RCC 7860 (cell line): Measurements from ENCODE around the gene ZSCAN2.

Source experiments
- DNase-seq: peaks from one replicate; pipeline ENCODE4 v3.0.0-alpha.2; 2015; ENCODE audit warnings: low spot score
- FAIRE-seq: peaks from 2 replicates; lab custom pipeline; 2012; peaks lifted over from hg19 to GRCh38; lab: Jason Lieb, UNC

The ZSCAN2 gene

GRCh38 chr15:84598250-84598649, 2.6 kb upstream of the ZSCAN2 start:
- no peak for FAIRE-seq

GRCh38 chr15:84598993-84599392, 1.8 kb upstream of the ZSCAN2 start:
- DNase-seq (peak; percentile 44), FAIRE-seq (no peak)

More at GRCh38 chr15:84598250-84598649, 2.6 kb upstream of the ZSCAN2 start:
- DNase-seq, result no peak

- FAIRE-seq, result no peak
Observed at GRCh38 chr15:84599906-84600305, 903 bp upstream of the ZSCAN2 start.

GRCh38 chr15:84600331-84600686, 500 bp upstream of the ZSCAN2 start:
- FAIRE-seq (no peak), DNase-seq (peak; percentile 57)

More at GRCh38 chr15:84599906-84600305, 903 bp upstream of the ZSCAN2 start:
- no peak for DNase-seq

GRCh38 chr15:84601555-84601838, 688 bp downstream of the ZSCAN2 start:
- DNase-seq (no peak), FAIRE-seq (no peak)

GRCh38 chr15:84603630-84604379, 3.0 kb downstream of the ZSCAN2 start:
- FAIRE-seq, result no peak
- no peak for DNase-seq

GRCh38 chr15:84604826-84605553, 4.2 kb downstream of the ZSCAN2 start:
- DNase-seq (no peak), FAIRE-seq (no peak)

GRCh38 chr15:84605554-84605882, 4.7 kb downstream of the ZSCAN2 start:
- DNase-seq, result no peak
- no peak for FAIRE-seq

GRCh38 chr15:84606653-84607120, 5.9 kb downstream of the ZSCAN2 start:
- no peak for DNase-seq

GRCh38 chr15:84608707-84609284, 8.0 kb downstream of the ZSCAN2 start:
- FAIRE-seq, result no peak

More at GRCh38 chr15:84606653-84607120, 5.9 kb downstream of the ZSCAN2 start:
- no peak for FAIRE-seq

GRCh38 chr15:84609818-84610525, 9.2 kb downstream of the ZSCAN2 start:
- DNase-seq, result no peak
- no peak for FAIRE-seq

More at GRCh38 chr15:84608707-84609284, 8.0 kb downstream of the ZSCAN2 start:
- DNase-seq, result no peak

GRCh38 chr15:84611631-84612030, 10.8 kb downstream of the ZSCAN2 start:
- FAIRE-seq, result no peak
- DNase-seq, result no peak

- no peak for FAIRE-seq
- DNase-seq, result no peak
Observed at GRCh38 chr15:84616235-84616634, 15.4 kb downstream of the ZSCAN2 start.

- DNase-seq (no peak), FAIRE-seq (no peak)
Observed at GRCh38 chr15:84620626-84621025, 19.8 kb downstream of the ZSCAN2 start.

GRCh38 chr15:84621358-84621979, 20.7 kb downstream of the ZSCAN2 start:
- DNase-seq (no peak), FAIRE-seq (no peak)

GRCh38 chr15:84624359-84624758, 23.6 kb downstream of the ZSCAN2 start:
- FAIRE-seq, result no peak

GRCh38 chr15:84625123-84625522, 24.3 kb downstream of the ZSCAN2 start:
- no peak for FAIRE-seq

More at GRCh38 chr15:84624359-84624758, 23.6 kb downstream of the ZSCAN2 start:
- DNase-seq, result no peak

GRCh38 chr15:84629033-84629432, 28.2 kb downstream of the ZSCAN2 start:
- FAIRE-seq, result no peak
- no peak for DNase-seq

More at GRCh38 chr15:84625123-84625522, 24.3 kb downstream of the ZSCAN2 start:
- no peak for DNase-seq

GRCh38 chr15:84631706-84632272, 31.0 kb downstream of the ZSCAN2 start:
- no peak for FAIRE-seq
- no peak for DNase-seq
